Thyroid gland (tissue), 4 donors: Measurements from ENCODE around the gene DCANP1.

Experiments
- CTCF ChIP-seq, 6 experiments: fragments of 200-600 bp in 3 of 6; fragments of 450-650 bp in 3 of 6; sonication (generic) in 3 of 6; IDR thresholded peaks; one replicate each; pipeline ENCODE4 v1.5.1; 2016 to 2019; ENCODE audit warnings: antibody characterized with exemption in 6 of 6, mild to moderate bottlenecking in 2 of 6, inconsistent platforms in 1 of 6, moderate library complexity in 1 of 6
- POLR2A ChIP-seq, 2 donors: fragments of 450-650 bp; IDR thresholded peaks; one replicate each; pipeline ENCODE4 v1.6.1; 2017; ENCODE audit warnings: antibody characterized with exemption in 2 of 2, mild to moderate bottlenecking in 2 of 2, moderate library complexity in 1 of 2

- TF ChIP-seq CTCF (IDR thresholded peaks at IDR 0.05) (no peak), POLR2A (IDR thresholded peaks at IDR 0.05) (no peak)
Measured at GRCh38 chr5:135399794-135400542, 47.2 kb downstream of the DCANP1 start.
